HG03432 (cell line): ENCODE measurements around the gene CD59.
"Not testable (repeated sequence)": the region's sequence is repeated elsewhere in the genome, so short reads cannot be mapped to it uniquely, and the experiment has no call there.

ENCODE experiments used
- ATAC-seq: cut with Tn5 transposase; IDR thresholded peaks from one replicate; pipeline ENCODE4 v1.9.1; 2021; ENCODE audit warnings: mild to moderate bottlenecking, moderate library complexity; ENCODE audit not compliant: unreplicated experiment

Gene CD59

GRCh38 chr11:33716243-33716642 lies 20.0 kb downstream of the CD59 start:
- no peak for ATAC-seq

DNA sequence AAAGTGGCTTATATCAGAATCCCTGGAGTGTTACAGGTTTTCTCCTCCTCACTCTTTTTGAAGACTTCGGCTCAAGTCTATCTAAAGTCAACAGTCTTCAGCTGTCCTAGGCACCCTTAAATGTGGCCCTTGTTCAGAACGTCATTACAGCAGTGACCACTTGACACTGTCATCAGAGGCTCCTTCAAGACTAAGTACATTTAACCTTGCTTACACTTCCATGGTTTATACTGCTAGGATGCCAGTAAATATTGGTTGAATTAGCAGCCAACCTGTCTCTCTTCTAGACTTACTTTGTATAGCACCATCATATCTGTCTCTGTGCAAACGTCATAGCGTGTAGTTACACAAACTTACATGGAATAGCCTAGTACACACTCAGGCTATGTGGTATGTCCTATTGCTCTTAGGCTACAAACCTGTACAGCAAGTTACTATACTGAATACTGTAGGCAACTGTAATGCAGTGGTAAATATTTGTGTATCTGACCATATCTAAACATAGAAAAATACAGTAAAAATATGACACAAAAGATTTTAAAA lies 22.3 kb downstream of the CD59 start:
- ATAC-seq = no peak

DNA sequence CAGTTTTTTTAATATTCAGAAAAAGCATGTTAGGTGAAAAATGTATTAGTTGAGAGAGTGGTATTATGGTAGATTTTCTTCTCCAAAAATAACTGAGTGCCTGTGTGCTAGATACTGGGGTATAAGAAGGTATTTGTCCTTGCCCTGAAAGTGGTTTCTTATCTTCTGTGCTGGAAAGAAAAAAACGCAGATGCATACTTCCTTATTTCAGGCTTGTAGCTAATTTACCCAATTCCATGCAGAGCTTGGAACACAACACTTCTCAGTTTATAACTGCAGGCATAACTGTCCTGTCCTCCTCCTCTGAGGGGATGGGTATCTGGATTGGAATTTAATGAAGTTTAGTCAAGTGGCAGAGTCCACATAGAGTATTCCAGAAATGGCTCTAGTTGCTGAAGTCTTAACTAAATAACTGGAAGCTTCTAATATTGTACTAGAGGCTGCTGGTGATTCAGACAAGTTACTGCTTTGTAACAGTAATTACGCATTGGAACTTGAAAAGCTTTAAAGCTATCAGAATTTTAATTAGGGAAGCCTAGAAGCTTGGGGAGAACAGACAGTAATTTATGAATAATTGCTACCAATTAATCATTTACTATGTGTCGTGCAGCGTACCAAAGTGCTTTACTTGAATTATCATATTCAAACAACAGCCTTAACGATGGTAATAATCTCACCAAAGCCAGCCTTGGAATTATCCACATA lies 22.9 kb downstream of the CD59 start:
- no peak for ATAC-seq

- no peak for ATAC-seq
These were observed 23.8 kb downstream of the CD59 start for GRCh38 chr11:33712436-33712835.

- ATAC-seq = no peak
These were observed 26.8 kb downstream of the CD59 start for GRCh38 chr11:33709466-33709865.

DNA sequence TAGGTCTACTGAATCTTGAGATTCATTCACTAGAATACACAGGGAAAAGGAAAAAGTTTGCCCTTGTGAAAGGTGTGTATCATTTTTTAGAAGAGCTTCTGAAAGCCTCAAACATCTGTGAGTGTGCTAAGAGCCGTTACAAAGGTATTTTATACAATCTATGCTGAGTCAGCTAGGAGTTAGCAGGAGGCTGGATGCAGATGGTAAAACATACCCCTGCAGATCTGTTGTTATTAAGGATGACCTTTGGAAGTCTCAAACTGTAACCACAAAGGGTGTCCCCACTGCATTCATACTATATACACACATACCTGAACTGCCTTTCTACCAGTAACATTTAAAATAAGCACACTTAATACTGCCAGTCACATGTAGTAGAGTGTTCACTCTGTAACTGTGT lies 27.2 kb downstream of the CD59 start:
- no peak for ATAC-seq

DNA sequence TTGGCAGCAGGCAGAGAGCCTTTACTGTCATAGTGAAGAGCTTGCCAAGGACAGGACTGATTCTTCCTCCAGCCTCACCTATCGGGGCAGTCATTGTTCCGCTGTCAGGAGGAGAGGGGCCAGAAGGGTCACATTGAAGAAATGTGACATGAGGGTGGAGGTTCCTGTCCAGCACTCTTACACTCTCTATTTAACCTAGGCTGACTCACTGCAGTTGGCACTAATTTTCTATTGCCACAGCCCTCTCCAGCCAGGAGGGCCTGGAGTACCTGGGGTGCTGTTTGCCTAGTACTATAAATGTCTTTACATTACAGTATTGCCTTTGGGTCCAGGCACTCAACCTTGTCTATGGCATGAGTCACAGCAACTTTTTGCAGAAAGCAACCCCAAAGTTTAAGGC lies 28.4 kb downstream of the CD59 start:
- ATAC-seq = not testable (repeated sequence)

GRCh38 chr11:33706966-33707365 lies 29.3 kb downstream of the CD59 start:
- no peak for ATAC-seq

- ATAC-seq = no peak
These were observed 29.7 kb downstream of the CD59 start for GRCh38 chr11:33706546-33706945.

GRCh38 chr11:33704240-33705002 lies 31.8 kb downstream of the CD59 start:
- ATAC-seq = no peak

DNA sequence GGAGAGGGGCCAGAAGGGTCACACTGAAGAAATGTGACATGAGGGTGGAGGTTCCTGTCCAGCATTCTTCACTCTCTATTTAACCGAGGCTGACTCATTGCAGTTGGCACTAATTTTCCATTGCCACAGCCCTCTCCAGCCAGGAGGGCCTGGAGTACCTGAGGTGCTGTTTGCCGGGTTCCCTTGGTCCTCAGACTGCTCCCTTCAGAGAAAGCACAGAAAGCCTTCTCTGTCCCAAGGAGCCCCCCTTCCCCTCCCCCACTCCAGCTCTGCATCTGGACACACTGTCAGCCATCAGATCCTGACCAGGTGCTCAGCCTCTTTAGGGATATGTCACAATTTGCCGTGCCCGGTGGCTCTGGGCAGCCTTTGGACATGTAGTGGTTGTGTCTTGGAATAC lies 32.4 kb downstream of the CD59 start:
- ATAC-seq = no peak

- no peak for ATAC-seq
These were observed 33.0 kb downstream of the CD59 start for GRCh38 chr11:33703234-33703633.

- ATAC-seq = no peak
These were observed 34.7 kb downstream of the CD59 start for GRCh38 chr11:33701302-33702230.

DNA sequence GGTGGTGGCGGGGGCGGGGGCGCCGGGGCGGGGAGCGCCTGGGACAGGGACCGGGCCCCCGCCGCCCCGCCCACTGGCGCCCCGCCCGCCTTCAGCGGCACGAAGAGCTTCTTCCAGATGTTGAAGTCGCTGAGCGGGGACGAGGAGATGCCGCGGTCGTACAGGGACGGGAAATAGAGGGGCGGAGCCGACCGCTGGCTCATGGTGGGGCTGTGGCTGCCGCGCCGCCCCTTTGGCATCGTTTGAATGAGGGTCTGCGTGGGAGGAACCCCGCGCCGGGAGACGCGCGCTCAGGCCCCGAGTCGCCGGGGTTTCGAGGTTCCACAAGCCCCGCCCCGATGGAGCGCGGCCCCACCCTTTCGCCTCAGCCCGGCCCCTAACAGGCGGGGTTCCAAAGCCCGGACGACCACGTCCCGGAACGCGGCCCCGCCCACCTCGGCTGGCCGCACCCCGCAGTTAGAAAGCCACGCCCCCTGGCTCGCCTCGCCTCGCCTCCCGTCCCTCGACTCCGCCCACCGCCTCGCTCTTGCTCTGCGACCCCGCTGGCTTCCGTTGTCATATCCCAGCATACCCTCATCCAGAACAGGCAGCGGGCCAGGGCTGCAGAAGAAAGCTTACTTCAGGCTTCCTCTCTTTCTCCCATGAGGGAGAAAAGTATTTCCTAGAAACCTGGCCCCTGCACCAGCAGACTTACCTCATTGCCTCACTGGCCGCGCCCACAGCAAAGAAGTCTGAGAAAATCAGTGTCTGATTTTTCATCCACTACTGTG lies 35.5 kb downstream of the CD59 start, which contains the start of gene C11orf91:
Gene C11orf91, minus strand, starts transcription at position 325 of the 770 bp plus-strand sequence. Its CDS starts 86 bp downstream, at position 239.
- peak; percentile 90 for ATAC-seq

DNA sequence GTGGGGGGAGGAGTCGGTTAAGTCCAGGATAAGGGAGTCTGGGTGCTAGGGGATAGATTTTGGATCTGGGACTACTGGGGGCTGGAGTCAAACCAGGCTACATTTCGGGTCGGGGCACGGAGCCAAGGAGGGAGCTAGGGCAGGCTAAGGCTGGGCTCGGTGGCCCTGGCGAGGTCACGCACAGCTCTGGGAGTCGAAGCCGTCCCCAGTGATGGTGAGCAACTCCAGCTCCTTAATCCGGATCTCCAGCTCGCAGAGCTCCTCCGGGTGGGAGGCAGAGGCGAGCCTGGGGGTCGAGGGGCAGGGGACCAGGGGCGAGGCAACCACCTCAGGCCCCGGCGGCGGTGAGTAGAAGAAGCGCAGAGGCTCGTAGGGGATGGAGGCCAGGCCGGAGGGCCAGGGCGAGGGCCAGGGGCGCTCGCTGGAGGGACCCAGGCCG lies 36.1 kb downstream of the CD59 start:
- no peak for ATAC-seq

DNA sequence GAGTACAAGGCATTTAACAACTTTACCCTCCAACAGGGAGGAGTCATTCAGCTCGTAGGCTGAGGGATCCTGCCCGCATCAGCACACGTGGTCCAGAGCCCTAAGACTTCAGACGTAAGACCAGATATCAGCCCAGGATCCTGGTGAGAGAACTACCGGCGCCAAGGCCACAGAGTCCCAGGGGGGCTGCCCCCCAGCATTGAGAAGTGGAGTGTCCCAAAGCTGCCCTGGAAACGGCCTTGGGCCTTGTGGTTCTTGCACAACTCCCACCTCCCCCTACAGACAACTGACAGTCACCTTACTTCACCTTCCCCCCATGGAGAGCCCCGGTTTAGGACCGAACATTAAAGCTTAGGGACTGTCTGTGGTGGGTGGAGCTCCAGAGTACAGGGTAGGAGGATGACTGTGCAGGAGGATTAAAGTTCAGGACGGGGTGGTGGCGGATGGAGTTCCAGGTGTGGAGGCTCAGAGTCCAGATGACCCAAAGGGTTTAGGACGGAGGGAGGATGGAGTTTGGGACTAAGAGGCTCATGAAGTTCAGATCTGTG lies 36.6 kb downstream of the CD59 start:
- ATAC-seq = no peak

- ATAC-seq = no peak
These were observed 37.3 kb downstream of the CD59 start for GRCh38 chr11:33698921-33699320.

- ATAC-seq = no peak
These were observed 38.2 kb downstream of the CD59 start for GRCh38 chr11:33697997-33698396.

GRCh38 chr11:33696931-33697638 lies 39.1 kb downstream of the CD59 start:
- ATAC-seq = no peak
